H1 (cell line): ENCODE data around the gene DUSP10. TPM values are rescaled to one million over a fixed set of nuclear protein-coding genes. Genes with fewer than 3 reads are reported as not detected.
A peak's percentile ranks its signal among the peaks of the same experiment; 100 is the strongest.

Experiments used
- ASH2L ChIP-seq: fragments of 200-600, 300-600 bp; sonication (generic); IDR thresholded peaks from one replicate; pipeline ENCODE4 v1.7.1; 2017; ENCODE audit warnings: low read length
- CBX8 ChIP-seq: fragments of 300-800, 300-1000 bp; sonication (generic); IDR thresholded peaks from 2 replicates; pipeline ENCODE4 v1.7.1; 2016; ENCODE audit warnings: low read depth, low read length, borderline replicate concordance
- CTBP2 ChIP-seq: IDR thresholded peaks from 2 replicates; pipeline ENCODE4 v1.7.0; 2011; ENCODE audit warnings: borderline replicate concordance, mild to moderate bottlenecking, moderate library complexity, mixed read lengths, low read length; ENCODE audit not compliant: insufficient read depth, insufficient read length
- EGR1 ChIP-seq: IDR thresholded peaks from 2 replicates; pipeline ENCODE4 v1.6.1; 2011; ENCODE audit warnings: low read depth, low read length, borderline replicate concordance
- GABPA ChIP-seq: IDR thresholded peaks from 2 replicates; pipeline ENCODE4 v1.6.1; 2011; ENCODE audit warnings: mild to moderate bottlenecking, low read length, moderate library complexity, borderline replicate concordance; ENCODE audit not compliant: insufficient read depth
- GTF2F1 ChIP-seq: IDR thresholded peaks from 2 replicates; pipeline ENCODE4 v1.6.1; 2012; ENCODE audit warnings: low read depth, low read length, improper control_type of control experiment, borderline replicate concordance
- POU5F1 ChIP-seq: IDR thresholded peaks from 2 replicates; pipeline ENCODE4 v1.6.1; 2011; ENCODE audit warnings: low read depth, mild to moderate bottlenecking, low read length, moderate library complexity
- RBBP5 ChIP-seq: IDR thresholded peaks from 2 replicates; pipeline ENCODE4 v1.7.1; 2012; ENCODE audit warnings: low read depth, mild to moderate bottlenecking, inconsistent platforms, low read length, moderate library complexity, borderline replicate concordance
- RFX5 ChIP-seq: IDR thresholded peaks from 2 replicates; pipeline ENCODE4 v1.6.1; 2011; ENCODE audit warnings: low read depth, low read length, improper control_type of control experiment, borderline replicate concordance
- SAP30 ChIP-seq: fragments of 300-600 bp; sonication (generic); IDR thresholded peaks from 2 replicates; pipeline ENCODE4 v1.7.1; 2012; ENCODE audit warnings: low read length, moderate library complexity, mild to moderate bottlenecking, inconsistent platforms; ENCODE audit not compliant: insufficient read depth, insufficient replicate concordance
- SIN3A ChIP-seq, 2 experiments: IDR thresholded peaks in 1 of 2; conservative IDR thresholded peaks in 1 of 2; 2 replicates each; pipeline ENCODE4 v1.6.1; 2011 to 2012; ENCODE audit warnings: low read length in 2 of 2, improper control_type of control experiment in 1 of 2, low read depth in 1 of 2, mild to moderate bottlenecking in 1 of 2
- SRF ChIP-seq: IDR thresholded peaks from 2 replicates; pipeline ENCODE4 v1.6.1; 2011; ENCODE audit warnings: mild to moderate bottlenecking, low read depth, low read length, moderate library complexity
- TAF1 ChIP-seq: IDR thresholded peaks from 2 replicates; pipeline ENCODE4 v1.6.1; 2011; ENCODE audit warnings: mild to moderate bottlenecking, low read depth, low read length
- YY1 ChIP-seq: IDR thresholded peaks from 2 replicates; pipeline ENCODE4 v1.6.1; 2011; ENCODE audit warnings: low read depth, mild to moderate bottlenecking, low read length
- polyA plus RNA-seq, 7 experiments: library from polyadenylated mRNA; depleted of rRNA in 3 of 7; stranded (reverse) in 5 of 7; unstranded in 2 of 7; fragments of >200 nt in 5 of 7; fragments of 200-250 nt in 2 of 7; gene quantifications; 1 replicate in 5 of 7; 2 replicates in 1 of 7; 4 replicates in 1 of 7; pipeline versions ENCODE4 v1.2.1 to v1.2.3, GENCODE V29; 2011 to 2013; ENCODE audit warnings: missing spikeins in 2 of 7, mixed read lengths in 2 of 7
- total RNA-seq: library from RNA; stranded (reverse); fragmentation: NEBNext Ultra II Directional; extraction: Animal tissue kit (Norgen Biotek cat#: 25700); gene quantifications from 2 replicates; pipeline ENCODE4 v1.2.1, GENCODE V29; 2021
- TF ChIP-seq, protein P1 (sequence below): IDR thresholded peaks from 2 replicates; pipeline ENCODE4 v1.6.1; 2011; ENCODE audit warnings: low read length, improper control_type of control experiment

Gene DUSP10
- total and polyA plus RNA-seq, 2 of the 8 experiments (the other 6 are each of a cell fraction or from before 2014, with no cell fraction given): 1.2 TPM

DNA sequence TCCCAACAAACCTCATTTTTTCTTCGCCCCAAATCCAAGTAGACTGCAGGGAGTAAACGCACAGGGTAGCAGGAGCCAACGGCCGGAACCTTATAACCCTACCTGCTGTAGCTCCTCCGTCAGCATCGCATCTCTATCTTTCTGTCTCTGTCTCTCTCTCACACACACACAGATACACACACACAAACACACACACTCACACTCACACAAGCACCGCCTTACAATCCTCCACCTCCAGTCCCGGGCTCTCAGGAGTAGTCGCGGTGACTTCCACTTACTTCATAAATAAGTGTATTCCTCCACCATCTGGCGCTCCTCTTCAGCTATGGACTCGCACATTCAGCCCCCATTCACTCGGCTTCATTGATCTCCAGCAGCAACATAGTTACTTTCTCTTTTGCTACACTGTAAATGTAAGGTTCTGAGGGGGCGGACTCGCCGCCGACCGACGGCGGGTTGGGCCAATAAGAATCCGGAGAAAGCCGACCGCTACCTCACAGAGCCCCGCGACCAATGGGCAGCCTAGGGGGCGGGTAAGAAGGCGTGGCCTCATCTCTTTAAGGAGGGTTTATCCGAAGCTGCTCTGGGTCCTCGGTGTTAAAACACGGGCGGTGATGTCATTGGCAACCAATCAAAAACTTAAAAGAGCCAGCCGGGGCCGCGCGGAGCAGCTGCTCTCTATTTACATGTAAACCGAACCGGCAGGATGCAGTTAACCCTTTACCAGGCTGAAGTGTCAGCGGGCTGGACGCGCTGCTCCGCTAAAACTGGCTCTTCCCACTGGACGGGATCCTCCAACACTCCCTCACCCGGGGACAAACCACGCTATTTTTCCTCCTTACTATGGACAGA, at the start of gene DUSP10 (continued):
- TF ChIP-seq, protein P1, sequence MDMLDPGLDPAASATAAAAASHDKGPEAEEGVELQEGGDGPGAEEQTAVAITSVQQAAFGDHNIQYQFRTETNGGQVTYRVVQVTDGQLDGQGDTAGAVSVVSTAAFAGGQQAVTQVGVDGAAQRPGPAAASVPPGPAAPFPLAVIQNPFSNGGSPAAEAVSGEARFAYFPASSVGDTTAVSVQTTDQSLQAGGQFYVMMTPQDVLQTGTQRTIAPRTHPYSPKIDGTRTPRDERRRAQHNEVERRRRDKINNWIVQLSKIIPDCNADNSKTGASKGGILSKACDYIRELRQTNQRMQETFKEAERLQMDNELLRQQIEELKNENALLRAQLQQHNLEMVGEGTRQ: no peak
- TF ChIP-seq TAF1: peak; percentile 63; the same call in 1 of the 2 replicates
- TF ChIP-seq GTF2F1: no peak
- TF ChIP-seq GABPA: no peak
- TF ChIP-seq ASH2L: peak; percentile 41
- TF ChIP-seq POU5F1: no peak
- TF ChIP-seq SRF: no peak
- TF ChIP-seq EGR1: peak; percentile 63; the same call in 1 of the 2 replicates
- no peak for TF ChIP-seq YY1
- TF ChIP-seq CTBP2: no peak
- peak; percentile 90 for TF ChIP-seq SAP30
- TF ChIP-seq RBBP5: no peak; the same call in 1 of the 2 replicates
- peak; percentile 93 to 96; a peak in 3 of 4 replicates for TF ChIP-seq SIN3A (conservative IDR thresholded peaks at IDR 0.05 in 1 of 2, IDR thresholded peaks at IDR 0.05 in 1 of 2; ENCODE audit: low read depth in 1 of 2, low read length in 2 of 2)
- TF ChIP-seq RFX5: no peak
- TF ChIP-seq CBX8: no peak
